T-helper 1 cell treated with Interleukin-12 subunit alpha and Interleukin-12 subunit beta and Interleukin-4 antibody, amounts not matched to agents 30 μg/mL and 1 μg/mL, for 36 hours (primary cell): ENCODE measurements around the gene MPZL1.
A peak's percentile ranks its signal among the peaks of the same experiment; 100 is the strongest.

ENCODE experiments used
- H3K27ac Mint-ChIP-seq: one replicate; pipeline ENCODE4 v1.8.0; 2021; ENCODE audit warnings: mild to moderate bottlenecking, mixed read lengths
- H3K27me3 Mint-ChIP-seq: one replicate; pipeline ENCODE4 v1.8.0; 2021; ENCODE audit warnings: low read depth, mixed read lengths
- H3K36me3 Mint-ChIP-seq: one replicate; pipeline ENCODE4 v1.8.0; 2021; ENCODE audit warnings: low read depth, mixed read lengths
- H3K4me1 Mint-ChIP-seq: one replicate; pipeline ENCODE4 v1.8.0; 2021; ENCODE audit warnings: low read depth, mixed read lengths
- H3K4me3 Mint-ChIP-seq: one replicate; pipeline ENCODE4 v1.8.0; 2021; ENCODE audit warnings: mild to moderate bottlenecking, moderate library complexity, mixed read lengths
- H3K9me3 Mint-ChIP-seq: one replicate; pipeline ENCODE4 v1.8.0; 2021; ENCODE audit warnings: mixed read lengths

The MPZL1 gene

DNA sequence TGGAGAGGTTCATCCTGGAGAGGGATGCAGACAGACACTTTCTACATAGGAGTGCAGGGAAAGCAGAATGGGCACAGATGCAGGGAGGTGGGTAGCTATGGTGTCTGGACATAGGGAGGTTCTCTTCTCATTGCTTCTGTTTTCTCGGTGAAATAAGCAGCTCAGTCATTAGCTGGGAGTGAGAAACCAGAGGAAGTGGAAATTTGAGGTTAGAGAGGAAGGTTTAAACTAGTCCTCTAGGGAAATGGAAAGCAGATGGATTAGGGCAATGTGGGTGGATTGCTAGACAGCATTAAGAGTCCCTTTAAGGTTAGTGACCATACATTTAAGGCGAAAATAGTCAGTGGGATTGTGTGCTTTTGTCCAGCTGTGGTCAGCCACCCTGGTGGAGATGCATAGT lies 39.6 kb downstream of the MPZL1 start:
- no peaks in the 10 kb centered on the region for H3K27me3 Mint-ChIP-seq
- peak overlapping the region; percentile 0 for H3K4me3 Mint-ChIP-seq
- no peaks in the 10 kb centered on the region for H3K9me3 Mint-ChIP-seq
- H3K27ac Mint-ChIP-seq: no peak overlapping the region
- peaks cover 33% of the 10 kb centered on the region for H3K4me1 Mint-ChIP-seq
- peaks cover 6% of the 10 kb centered on the region for H3K36me3 Mint-ChIP-seq

DNA sequence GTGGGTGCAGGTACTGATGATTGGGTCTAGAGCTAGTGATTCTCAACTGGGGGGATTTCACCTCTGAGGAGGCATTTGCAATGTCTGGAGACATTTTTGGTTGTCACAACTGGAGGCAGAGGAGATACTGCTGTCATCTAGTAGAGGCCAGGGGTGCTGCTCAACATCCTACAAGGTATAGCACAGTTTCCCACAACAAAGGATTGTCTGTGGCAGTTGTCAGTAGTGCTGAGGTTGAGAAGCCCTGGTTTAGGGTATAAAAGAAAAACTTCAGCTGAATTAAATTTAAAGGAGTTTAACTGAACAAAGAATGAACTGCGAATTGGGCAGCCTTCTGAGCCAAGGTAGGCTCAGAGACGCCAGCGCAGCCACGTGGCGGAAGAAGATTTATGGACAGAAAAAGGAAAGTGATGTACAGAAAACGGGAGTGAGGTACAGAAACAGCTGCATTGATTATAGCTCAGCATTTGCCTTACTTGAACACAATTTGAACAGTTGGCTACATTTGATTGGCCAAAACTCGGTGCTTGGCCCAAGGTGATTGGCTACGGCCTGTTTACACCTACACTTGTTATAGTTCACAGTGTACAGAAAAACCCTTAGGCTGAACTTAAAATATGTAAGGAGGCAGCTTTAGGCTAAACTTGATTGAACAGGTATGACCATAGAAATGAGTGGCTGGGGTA lies 40.4 kb downstream of the MPZL1 start:
- peaks cover 6% of the 10 kb centered on the region for H3K36me3 Mint-ChIP-seq
- H3K27me3 Mint-ChIP-seq: no peaks in the 10 kb centered on the region
- H3K27ac Mint-ChIP-seq: peak overlapping the region; percentile 81
- peaks cover 31% of the 10 kb centered on the region for H3K4me1 Mint-ChIP-seq
- no peaks in the 10 kb centered on the region for H3K9me3 Mint-ChIP-seq
- peak overlapping the region; percentile 16 for H3K4me3 Mint-ChIP-seq

DNA sequence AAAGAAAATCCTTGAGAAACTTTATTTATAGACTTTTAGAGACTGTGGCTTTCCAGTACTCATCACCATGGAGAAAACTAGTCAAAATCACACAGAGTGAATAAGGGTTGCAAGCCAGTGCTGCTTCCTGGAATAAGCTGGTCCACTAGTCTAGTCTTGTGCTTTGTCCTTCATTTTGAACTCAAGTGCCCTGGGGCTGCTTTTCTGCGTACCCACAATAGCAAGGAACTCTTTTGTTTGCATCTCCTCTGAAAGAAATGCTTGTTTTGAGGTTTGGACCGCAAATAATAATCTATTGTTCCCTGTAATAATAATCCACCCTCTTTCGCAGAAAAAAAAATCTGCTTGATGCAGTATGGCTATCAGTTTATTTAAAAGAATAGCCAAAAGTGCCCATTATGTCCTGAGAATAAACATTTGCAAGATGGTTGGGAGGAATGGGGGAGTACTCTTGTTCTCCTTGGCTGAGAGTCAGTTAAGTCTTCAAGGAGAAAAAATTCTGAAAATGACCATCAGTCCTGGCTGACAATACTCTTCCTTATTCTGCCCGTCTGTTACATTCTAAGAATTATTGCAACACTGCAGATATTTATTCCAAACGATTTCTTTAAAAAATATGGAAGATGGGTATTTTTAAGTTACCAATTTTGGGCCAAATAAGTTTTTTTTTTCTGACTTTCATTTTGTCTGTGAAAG lies 41.9 kb downstream of the MPZL1 start:
- Mint-ChIP-seq H3K4me1 (peaks cover 34% of the 10 kb centered on the region), H3K4me3 (no peak overlapping the region), H3K9me3 (no peaks in the 10 kb centered on the region), H3K27ac (no peak overlapping the region), H3K36me3 (peaks cover 15% of the 10 kb centered on the region), H3K27me3 (no peaks in the 10 kb centered on the region)

DNA sequence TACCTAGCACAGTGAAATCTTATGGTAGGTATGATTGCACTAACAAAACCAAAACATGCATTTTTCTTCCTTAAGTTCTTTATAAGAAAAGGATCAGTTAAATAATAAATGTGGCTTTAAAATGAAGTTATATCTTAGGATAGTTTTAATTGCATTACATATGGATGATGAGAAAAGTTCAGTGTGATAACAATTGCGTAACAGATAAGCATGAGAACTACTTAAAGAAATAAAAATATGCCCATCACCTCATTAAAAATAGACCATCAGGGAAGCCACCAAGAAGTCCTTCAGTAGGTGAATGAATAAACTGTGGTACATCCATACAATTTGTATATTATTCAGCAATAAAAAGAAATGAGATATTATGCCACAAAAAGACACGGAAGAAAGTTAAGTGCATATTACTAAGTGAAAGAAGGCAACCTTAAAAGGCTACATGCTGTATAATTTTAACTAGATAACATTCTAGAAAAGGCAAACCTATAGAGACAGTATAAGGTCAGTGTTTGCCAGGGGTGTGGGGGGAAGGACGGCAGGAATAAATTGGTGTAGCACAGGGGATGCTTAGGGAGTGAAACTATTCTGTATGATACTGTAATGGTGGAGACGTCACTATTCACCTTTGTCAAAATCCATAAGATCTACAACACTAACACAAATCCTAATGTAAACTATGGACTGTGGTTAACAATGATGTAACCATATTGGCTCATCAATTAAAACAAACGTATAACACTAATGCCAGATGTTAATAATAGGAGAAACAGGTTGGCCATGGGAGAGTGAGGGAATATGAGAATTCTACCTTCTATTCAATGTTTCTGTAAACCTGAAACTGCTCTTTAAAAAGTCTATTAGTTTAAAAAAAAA lies 42.9 kb downstream of the MPZL1 start:
- Mint-ChIP-seq H3K4me1 (peaks cover 33% of the 10 kb centered on the region), H3K36me3 (peaks cover 24% of the 10 kb centered on the region), H3K27me3 (no peaks in the 10 kb centered on the region), H3K9me3 (no peaks in the 10 kb centered on the region), H3K27ac (no peak overlapping the region), H3K4me3 (no peak overlapping the region)

DNA sequence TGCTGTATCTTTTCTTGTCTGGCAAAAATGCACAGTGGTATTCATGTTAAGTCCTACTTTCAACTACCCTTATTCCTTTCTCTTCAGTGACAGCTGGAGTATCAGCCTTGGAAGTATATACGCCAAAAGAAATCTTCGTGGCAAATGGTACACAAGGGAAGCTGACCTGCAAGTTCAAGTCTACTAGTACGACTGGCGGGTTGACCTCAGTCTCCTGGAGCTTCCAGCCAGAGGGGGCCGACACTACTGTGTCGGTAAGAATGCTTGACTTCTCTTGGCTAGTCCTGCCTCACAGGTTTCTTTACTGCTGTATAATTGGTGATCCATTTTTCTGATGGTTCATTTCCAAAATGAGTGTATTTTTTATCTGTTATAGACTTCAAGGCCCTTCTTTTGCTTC lies 43.7 kb downstream of the MPZL1 start:
- Mint-ChIP-seq H3K36me3 (peaks cover 29% of the 10 kb centered on the region), H3K4me1 (peaks cover 28% of the 10 kb centered on the region), H3K9me3 (no peaks in the 10 kb centered on the region), H3K27ac (no peak overlapping the region), H3K4me3 (no peak overlapping the region), H3K27me3 (no peaks in the 10 kb centered on the region)

DNA sequence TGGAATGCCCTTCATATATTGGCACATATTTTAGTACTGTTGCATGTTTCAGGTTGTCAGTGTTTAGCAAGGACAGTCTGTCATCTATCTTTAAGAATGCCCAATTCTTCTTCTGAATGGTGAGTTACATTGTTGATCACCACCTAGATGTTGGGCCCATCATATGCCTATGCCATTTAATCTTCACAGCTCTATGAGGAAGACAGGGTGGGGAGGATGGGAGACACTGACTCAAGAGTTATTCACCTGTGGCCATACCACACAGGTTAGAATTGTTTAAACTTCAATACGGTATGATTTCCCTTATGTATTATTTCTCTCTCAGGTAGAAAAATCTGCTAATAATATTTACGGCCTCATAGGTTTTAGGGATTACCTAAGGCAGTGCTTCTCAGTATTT lies 44.8 kb downstream of the MPZL1 start:
- H3K27ac Mint-ChIP-seq: no peak overlapping the region

DNA sequence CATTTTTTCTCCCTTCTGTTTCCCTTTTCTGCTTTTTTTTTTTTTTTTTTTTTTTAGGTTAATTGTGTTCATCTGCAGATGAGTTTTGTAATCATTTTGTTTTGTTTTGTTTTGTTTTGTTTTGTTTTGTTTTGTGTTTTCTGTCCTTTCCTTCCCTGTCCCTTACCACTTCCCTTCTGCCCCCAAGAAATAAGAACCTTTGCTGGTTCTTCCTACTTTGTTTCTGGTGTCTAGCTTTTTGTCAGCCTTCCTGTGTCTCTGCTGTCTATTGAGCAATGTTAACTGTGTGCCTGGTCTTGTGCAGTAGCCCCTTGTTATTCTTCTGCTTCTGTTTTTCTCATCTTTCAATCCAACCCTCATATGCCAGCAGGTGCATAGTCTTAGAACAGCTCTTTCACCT lies 46.0 kb downstream of the MPZL1 start:
- Mint-ChIP-seq H3K9me3 (no peaks in the 10 kb centered on the region), H3K4me3 (no peak overlapping the region), H3K27ac (no peak overlapping the region), H3K36me3 (peaks cover 31% of the 10 kb centered on the region), H3K27me3 (no peaks in the 10 kb centered on the region), H3K4me1 (peaks cover 10% of the 10 kb centered on the region)

More for the DNA sequence above, 44.8 kb downstream of the MPZL1 start:
- Mint-ChIP-seq H3K9me3 (no peaks in the 10 kb centered on the region), H3K36me3 (peaks cover 26% of the 10 kb centered on the region), H3K4me1 (peaks cover 18% of the 10 kb centered on the region), H3K27me3 (no peaks in the 10 kb centered on the region), H3K4me3 (no peak overlapping the region)

DNA sequence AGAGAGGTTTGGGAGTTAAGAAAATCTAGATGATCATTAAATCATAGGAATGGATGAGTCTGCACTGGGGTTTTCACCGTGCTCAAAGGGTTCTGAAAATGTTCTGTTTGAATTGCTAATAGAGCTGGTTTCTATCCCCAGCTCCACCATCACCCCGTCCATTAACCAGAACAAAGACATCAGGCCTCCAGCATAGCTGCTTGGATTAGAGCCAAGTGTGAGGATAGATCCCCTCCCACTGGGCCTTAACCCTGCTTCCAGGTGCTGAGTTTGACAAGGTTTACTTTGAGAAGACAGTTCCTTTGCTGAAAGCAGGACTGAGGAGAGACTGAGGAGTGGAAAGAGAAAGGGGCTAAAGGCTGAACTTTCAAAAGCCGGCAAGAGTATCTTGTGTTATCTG lies 48.3 kb downstream of the MPZL1 start:
- Mint-ChIP-seq H3K4me1 (peaks cover 22% of the 10 kb centered on the region), H3K27me3 (no peaks in the 10 kb centered on the region), H3K27ac (no peak overlapping the region), H3K4me3 (no peak overlapping the region), H3K9me3 (no peaks in the 10 kb centered on the region), H3K36me3 (peaks cover 38% of the 10 kb centered on the region)

DNA sequence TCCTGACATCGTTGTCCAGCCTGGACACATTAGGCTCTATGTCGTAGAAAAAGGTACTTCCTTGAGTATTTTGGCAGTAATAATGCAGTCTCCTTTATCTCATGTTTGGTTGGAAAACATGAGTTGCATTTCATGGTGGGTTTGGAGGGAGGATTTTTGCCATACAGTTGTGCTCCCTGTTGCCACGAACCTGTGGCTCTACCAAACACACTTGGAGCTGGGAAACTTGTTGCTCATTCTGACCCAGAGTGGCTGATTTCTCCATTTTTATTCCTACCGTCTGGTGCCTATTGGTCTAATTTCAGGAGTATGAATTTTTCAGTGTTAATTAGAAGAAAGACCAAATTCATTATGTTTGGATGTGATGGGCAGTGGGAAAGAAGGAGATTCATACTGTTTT lies 50.7 kb downstream of the MPZL1 start:
- no peaks in the 10 kb centered on the region for H3K9me3 Mint-ChIP-seq
- H3K27me3 Mint-ChIP-seq: no peaks in the 10 kb centered on the region
- no peak overlapping the region for H3K27ac Mint-ChIP-seq
- peaks cover 46% of the 10 kb centered on the region for H3K36me3 Mint-ChIP-seq
- H3K4me3 Mint-ChIP-seq: no peak overlapping the region
- H3K4me1 Mint-ChIP-seq: peaks cover 38% of the 10 kb centered on the region

DNA sequence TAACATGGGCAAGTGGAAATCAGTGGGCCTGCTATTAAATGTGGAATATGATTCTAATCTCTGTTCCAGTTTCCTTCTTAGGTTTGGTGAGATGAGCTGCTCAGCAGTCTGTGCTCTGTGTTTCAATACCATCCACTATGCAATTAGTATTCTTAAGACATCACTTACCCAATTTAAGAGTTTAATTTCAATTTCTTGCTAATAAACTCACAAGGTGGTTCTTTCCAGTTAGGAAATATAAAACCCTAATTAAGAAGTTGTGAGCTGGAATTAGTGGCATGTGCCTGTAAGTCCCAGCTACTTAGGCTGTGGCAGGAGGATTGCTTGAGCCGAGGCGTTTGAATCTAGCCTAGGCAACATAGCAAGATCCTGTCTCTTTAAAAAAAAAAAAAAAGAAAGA lies 51.7 kb downstream of the MPZL1 start:
- Mint-ChIP-seq H3K9me3 (no peaks in the 10 kb centered on the region), H3K36me3 (peaks cover 41% of the 10 kb centered on the region), H3K4me3 (no peak overlapping the region), H3K4me1 (peaks cover 32% of the 10 kb centered on the region), H3K27ac (no peak overlapping the region), H3K27me3 (no peaks in the 10 kb centered on the region)

DNA sequence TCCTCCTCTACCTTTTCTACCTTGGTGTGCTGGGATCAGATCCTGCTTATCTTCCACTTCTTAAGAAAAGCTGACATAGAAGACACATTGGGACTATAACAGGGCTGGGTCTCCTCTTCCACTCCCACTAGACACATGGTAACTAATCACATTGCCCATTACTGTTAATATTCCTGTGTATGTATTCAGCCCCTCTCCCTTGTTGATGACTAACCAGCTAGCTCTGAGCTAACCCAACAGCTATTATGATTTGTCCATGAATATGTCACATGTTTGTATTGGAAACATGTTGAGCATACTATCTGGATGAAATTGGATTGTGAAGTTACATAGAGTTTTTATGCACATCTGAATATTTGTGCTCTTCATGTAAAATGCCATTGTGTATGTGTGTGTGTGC lies 52.9 kb downstream of the MPZL1 start:
- Mint-ChIP-seq H3K4me1 (peaks cover 32% of the 10 kb centered on the region), H3K36me3 (peaks cover 39% of the 10 kb centered on the region), H3K4me3 (no peak overlapping the region), H3K27me3 (no peaks in the 10 kb centered on the region), H3K27ac (no peak overlapping the region), H3K9me3 (peaks cover 2% of the 10 kb centered on the region)

DNA sequence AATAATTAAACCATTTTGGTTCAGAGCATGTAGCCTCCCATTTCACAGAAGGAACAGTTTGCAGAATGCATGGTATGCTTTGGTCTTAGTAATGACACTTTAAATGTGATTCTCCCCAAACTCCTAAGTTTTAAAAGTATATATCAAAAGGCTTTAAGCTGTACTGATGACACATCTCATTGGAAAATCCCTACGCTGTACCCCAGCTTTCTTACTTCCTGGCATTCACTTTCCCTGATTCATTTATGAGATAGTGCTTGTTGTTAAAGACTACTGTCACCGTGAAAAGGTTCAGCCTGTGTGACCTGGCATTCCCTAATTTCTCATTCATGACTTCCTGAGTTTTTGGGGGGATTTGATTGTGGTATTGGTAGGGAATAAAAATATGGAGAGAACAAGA lies 53.4 kb downstream of the MPZL1 start:
- no peaks in the 10 kb centered on the region for H3K27me3 Mint-ChIP-seq
- H3K4me3 Mint-ChIP-seq: no peak overlapping the region
- H3K4me1 Mint-ChIP-seq: peaks cover 32% of the 10 kb centered on the region
- peaks cover 39% of the 10 kb centered on the region for H3K36me3 Mint-ChIP-seq
- H3K27ac Mint-ChIP-seq: no peak overlapping the region
- peaks cover 6% of the 10 kb centered on the region for H3K9me3 Mint-ChIP-seq

DNA sequence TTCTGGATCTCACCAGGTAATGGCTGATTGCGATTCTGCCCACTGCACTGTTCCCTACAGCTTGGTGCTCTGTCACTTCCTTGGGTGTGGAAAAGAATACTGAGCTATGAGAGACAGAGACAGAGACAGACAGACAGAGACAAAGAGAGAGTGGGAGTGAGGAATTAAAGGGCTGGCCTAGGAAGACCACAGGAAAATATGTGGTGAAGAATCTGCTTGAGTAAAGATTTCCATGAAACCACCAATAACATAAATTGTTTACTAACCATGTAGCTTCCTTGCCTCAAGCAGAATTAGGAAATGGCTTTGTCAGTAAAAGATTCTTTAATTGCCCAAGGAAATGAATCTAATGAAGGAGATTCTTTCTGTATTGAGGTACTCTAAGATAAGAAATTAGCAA lies 54.4 kb downstream of the MPZL1 start:
- Mint-ChIP-seq H3K4me1 (peaks cover 32% of the 10 kb centered on the region), H3K27ac (no peak overlapping the region), H3K36me3 (peaks cover 47% of the 10 kb centered on the region), H3K9me3 (peaks cover 15% of the 10 kb centered on the region), H3K4me3 (no peak overlapping the region), H3K27me3 (no peaks in the 10 kb centered on the region)

DNA sequence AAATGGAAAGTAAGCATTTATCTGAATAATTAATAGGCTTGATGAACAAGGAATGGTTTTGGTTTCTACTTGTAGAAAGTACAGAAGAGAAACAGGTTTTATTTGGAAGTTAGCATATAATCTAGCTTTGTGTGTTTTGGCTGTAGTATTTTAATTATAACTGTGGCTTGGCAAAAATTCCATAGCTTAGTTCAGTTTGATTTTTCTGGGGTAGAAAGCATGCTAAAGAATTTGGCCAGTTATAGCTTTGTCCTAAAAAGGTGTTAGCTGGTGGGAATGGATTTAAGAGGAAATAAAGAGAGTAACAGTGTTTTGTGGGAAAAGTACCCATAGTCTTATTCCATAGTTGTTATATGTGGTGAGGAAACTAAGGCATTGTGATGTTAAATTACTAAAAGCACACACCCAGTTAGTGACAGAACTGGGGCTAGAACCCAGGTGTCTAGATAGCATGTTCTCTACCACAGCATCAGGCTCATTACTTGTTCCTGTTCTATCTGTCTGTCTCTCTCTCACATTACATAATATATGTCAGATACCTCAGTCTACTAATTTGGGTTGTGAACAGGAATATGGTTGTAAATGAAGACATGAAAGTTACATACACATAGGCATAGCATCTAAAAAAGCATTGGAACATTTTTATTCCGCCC lies 55.0 kb downstream of the MPZL1 start:
- H3K27ac Mint-ChIP-seq: peak overlapping the region; percentile 71
- H3K36me3 Mint-ChIP-seq: peaks cover 49% of the 10 kb centered on the region
- peaks cover 19% of the 10 kb centered on the region for H3K9me3 Mint-ChIP-seq
- peaks cover 32% of the 10 kb centered on the region for H3K4me1 Mint-ChIP-seq
- H3K4me3 Mint-ChIP-seq: no peak overlapping the region
- H3K27me3 Mint-ChIP-seq: no peaks in the 10 kb centered on the region
